ENCODE results near the gene PAQR4.

Gene PAQR4

GRCh38 chr16:3017794-3018506, 48.8 kb downstream of the PAQR4 start, which contains the start of gene CLDN6:
CLDN6 (minus strand) TSS chr16:3018183; CDS start chr16:3016021, 2,162 bp downstream.
- WGBS (ENCODE audit: extremely low coverage, insufficient coverage, low lambda C conversion rate) = no CpG with 5 or more reads among the region's 52 CpGs
- Histone ChIP-seq H4K5ac (ENCODE audit: low read length) (no peak within 1 kb of the TSS), H3K27ac (ENCODE audit: low read depth, low read length) (peak within 1 kb of the TSS; percentile 81), H3K79me2 (ENCODE audit: control insufficient read depth, insufficient read depth, low read length) (peaks cover 21% of the 10 kb centered on the region), H2AK5ac (ENCODE audit: low read length) (peak within 1 kb of the TSS; percentile 69), H3K4me2 (ENCODE audit: low read length) (peak within 1 kb of the TSS; percentile 94), H3K27me3 (ENCODE audit: insufficient read depth, low read length, poor library complexity) (no peaks in the 10 kb centered on the region), H3K36me3 (ENCODE audit: control insufficient read depth, insufficient read depth, low read length) (peaks cover 2% of the 10 kb centered on the region), H3K23ac (ENCODE audit: low read length) (peak within 1 kb of the TSS; percentile 29), H4K8ac (ENCODE audit: low read depth, low read length) (no peak within 1 kb of the TSS), H3K4ac (ENCODE audit: low read depth, low read length) (peak within 1 kb of the TSS; percentile 93), H2BK5ac (ENCODE audit: low read length) (peak within 1 kb of the TSS; percentile 84), H3K18ac (ENCODE audit: low read length) (peak within 1 kb of the TSS; percentile 92), H3K4me1 (ENCODE audit: control insufficient read depth, low read depth, low read length) (peaks cover 9% of the 10 kb centered on the region), H3K56ac (ENCODE audit: low read length) (peak within 1 kb of the TSS; percentile 97), H3K79me1 (ENCODE audit: low read length) (peaks cover 6% of the 10 kb centered on the region), H2BK15ac (replicated peaks; ENCODE audit: low read depth) (no peak within 1 kb of the TSS), H2BK120ac (ENCODE audit: low read depth, low read length) (no peak within 1 kb of the TSS), H3K4me3 (ENCODE audit: low read length) (peak within 1 kb of the TSS; percentile 89), H3K9ac (ENCODE audit: low read length) (peak within 1 kb of the TSS; percentile 98)
- peak; percentile 98 for DNase-seq

GRCh38 chr16:3019594-3020246, 50.6 kb downstream of the PAQR4 start:
- Histone ChIP-seq H3K4me1 (ENCODE audit: control insufficient read depth, low read depth, low read length) (peaks cover 12% of the 10 kb centered on the region), H2AK5ac (ENCODE audit: low read length) (no peak overlapping the region), H3K27me3 (ENCODE audit: insufficient read depth, low read length, poor library complexity) (no peaks in the 10 kb centered on the region), H3K56ac (ENCODE audit: low read length) (peak overlapping the region; percentile 85), H3K9ac (ENCODE audit: low read length) (peak overlapping the region; percentile 69), H2BK5ac (ENCODE audit: low read length) (peak overlapping the region; percentile 23), H3K18ac (ENCODE audit: low read length) (no peak overlapping the region), H4K8ac (ENCODE audit: low read depth, low read length) (no peak overlapping the region), H3K27ac (ENCODE audit: low read depth, low read length) (no peak overlapping the region), H3K79me2 (ENCODE audit: control insufficient read depth, insufficient read depth, low read length) (peaks cover 21% of the 10 kb centered on the region), H2BK120ac (ENCODE audit: low read depth, low read length) (no peak overlapping the region), H2BK15ac (replicated peaks; ENCODE audit: low read depth) (no peak overlapping the region), H3K36me3 (ENCODE audit: control insufficient read depth, insufficient read depth, low read length) (peaks cover 2% of the 10 kb centered on the region), H3K4me3 (ENCODE audit: low read length) (no peak overlapping the region), H3K4ac (ENCODE audit: low read depth, low read length) (no peak overlapping the region), H3K79me1 (ENCODE audit: low read length) (peaks cover 8% of the 10 kb centered on the region), H4K5ac (ENCODE audit: low read length) (no peak overlapping the region), H3K23ac (ENCODE audit: low read length) (no peak overlapping the region), H3K4me2 (ENCODE audit: low read length) (peak overlapping the region; percentile 83)
- WGBS (ENCODE audit: extremely low coverage, insufficient coverage, low lambda C conversion rate) = no CpG with 5 or more reads among the region's 40 CpGs
- no peak for DNase-seq

- no peaks in the 10 kb centered on the region for H3K27me3 ChIP-seq (ENCODE audit: insufficient read depth, low read length, poor library complexity)
- H3K4me2 ChIP-seq (ENCODE audit: low read length) = peak within 1 kb of the TSS; percentile 83
- peak within 1 kb of the TSS; percentile 31 for H4K8ac ChIP-seq (ENCODE audit: low read depth, low read length)
- no peak within 1 kb of the TSS for H3K23ac ChIP-seq (ENCODE audit: low read length)
- peaks cover 12% of the 10 kb centered on the region for H3K4me1 ChIP-seq (ENCODE audit: control insufficient read depth, low read depth, low read length)
- peak within 1 kb of the TSS; percentile 97 for H3K56ac ChIP-seq (ENCODE audit: low read length)
- H2BK5ac ChIP-seq (ENCODE audit: low read length) = peak within 1 kb of the TSS; percentile 88
- peaks cover 8% of the 10 kb centered on the region for H3K79me1 ChIP-seq (ENCODE audit: low read length)
- no peak within 1 kb of the TSS for H2AK5ac ChIP-seq (ENCODE audit: low read length)
- peak within 1 kb of the TSS; percentile 21 for H2BK120ac ChIP-seq (ENCODE audit: low read depth, low read length)
- H3K79me2 ChIP-seq (ENCODE audit: control insufficient read depth, insufficient read depth, low read length) = peaks cover 21% of the 10 kb centered on the region
- no peak within 1 kb of the TSS for H2BK15ac ChIP-seq (replicated peaks; ENCODE audit: low read depth)
- H3K18ac ChIP-seq (ENCODE audit: low read length) = peak within 1 kb of the TSS; percentile 88
- H3K9ac ChIP-seq (ENCODE audit: low read length) = peak within 1 kb of the TSS; percentile 87
- H3K36me3 ChIP-seq (ENCODE audit: control insufficient read depth, insufficient read depth, low read length) = no peaks in the 10 kb centered on the region
- no CpG with 5 or more reads among the region's 49 CpGs for WGBS (ENCODE audit: extremely low coverage, insufficient coverage, low lambda C conversion rate)
- peak within 1 kb of the TSS; percentile 48 for H3K4ac ChIP-seq (ENCODE audit: low read depth, low read length)
- peak within 1 kb of the TSS; percentile 88 for H3K4me3 ChIP-seq (ENCODE audit: low read length)
- H3K27ac ChIP-seq (ENCODE audit: low read depth, low read length) = peak within 1 kb of the TSS; percentile 98
- H4K5ac ChIP-seq (ENCODE audit: low read length) = no peak within 1 kb of the TSS
- DNase-seq = peak; percentile 91
Observed at GRCh38 chr16:3020247-3020603, 51.1 kb downstream of the PAQR4 start, which contains the start of gene TNFRSF12A. TNFRSF12A (plus strand) TSS chr16:3020368; CDS start chr16:3020398, 30 bp downstream.

- Histone ChIP-seq H2BK15ac (replicated peaks; ENCODE audit: low read depth) (no peak overlapping the region), H3K4ac (ENCODE audit: low read depth, low read length) (peak overlapping the region; percentile 48), H3K4me1 (ENCODE audit: control insufficient read depth, low read depth, low read length) (peaks cover 12% of the 10 kb centered on the region), H3K27me3 (ENCODE audit: insufficient read depth, low read length, poor library complexity) (no peaks in the 10 kb centered on the region), H4K8ac (ENCODE audit: low read depth, low read length) (peak overlapping the region; percentile 31), H2BK5ac (ENCODE audit: low read length) (peak overlapping the region; percentile 88), H3K79me1 (ENCODE audit: low read length) (peaks cover 8% of the 10 kb centered on the region), H3K4me3 (ENCODE audit: low read length) (peak overlapping the region; percentile 88), H4K5ac (ENCODE audit: low read length) (no peak overlapping the region), H2AK5ac (ENCODE audit: low read length) (no peak overlapping the region), H3K56ac (ENCODE audit: low read length) (peak overlapping the region; percentile 97), H3K9ac (ENCODE audit: low read length) (peak overlapping the region; percentile 87), H3K18ac (ENCODE audit: low read length) (peak overlapping the region; percentile 88), H2BK120ac (ENCODE audit: low read depth, low read length) (peak overlapping the region; percentile 21), H3K36me3 (ENCODE audit: control insufficient read depth, insufficient read depth, low read length) (no peaks in the 10 kb centered on the region), H3K79me2 (ENCODE audit: control insufficient read depth, insufficient read depth, low read length) (peaks cover 19% of the 10 kb centered on the region), H3K27ac (ENCODE audit: low read depth, low read length) (peak overlapping the region; percentile 98), H3K4me2 (ENCODE audit: low read length) (peak overlapping the region; percentile 81), H3K23ac (ENCODE audit: low read length) (no peak overlapping the region)
- peak; percentile 96 for DNase-seq
- no CpG with 5 or more reads among the region's 57 CpGs for WGBS (ENCODE audit: extremely low coverage, insufficient coverage, low lambda C conversion rate)
Observed at GRCh38 chr16:3020604-3021448, 51.7 kb downstream of the PAQR4 start.

- Histone ChIP-seq H4K8ac (ENCODE audit: low read depth, low read length) (no peak overlapping the region), H3K27me3 (ENCODE audit: insufficient read depth, low read length, poor library complexity) (no peaks in the 10 kb centered on the region), H3K4me3 (ENCODE audit: low read length) (peak overlapping the region; percentile 69), H3K9ac (ENCODE audit: low read length) (peak overlapping the region; percentile 87), H4K5ac (ENCODE audit: low read length) (no peak overlapping the region), H3K4me1 (ENCODE audit: control insufficient read depth, low read depth, low read length) (peaks cover 12% of the 10 kb centered on the region), H3K79me1 (ENCODE audit: low read length) (peaks cover 5% of the 10 kb centered on the region), H2BK5ac (ENCODE audit: low read length) (peak overlapping the region; percentile 38), H3K27ac (ENCODE audit: low read depth, low read length) (peak overlapping the region; percentile 98), H3K4me2 (ENCODE audit: low read length) (peak overlapping the region; percentile 72), H3K4ac (ENCODE audit: low read depth, low read length) (peak overlapping the region; percentile 58), H2AK5ac (ENCODE audit: low read length) (peak overlapping the region; percentile 50), H2BK120ac (ENCODE audit: low read depth, low read length) (no peak overlapping the region), H3K36me3 (ENCODE audit: control insufficient read depth, insufficient read depth, low read length) (peaks cover 5% of the 10 kb centered on the region), H3K79me2 (ENCODE audit: control insufficient read depth, insufficient read depth, low read length) (peaks cover 13% of the 10 kb centered on the region), H3K18ac (ENCODE audit: low read length) (peak overlapping the region; percentile 31), H3K56ac (ENCODE audit: low read length) (peak overlapping the region; percentile 97), H2BK15ac (replicated peaks; ENCODE audit: low read depth) (no peak overlapping the region), H3K23ac (ENCODE audit: low read length) (no peak overlapping the region)
- WGBS (ENCODE audit: extremely low coverage, insufficient coverage, low lambda C conversion rate) = no CpG with 5 or more reads among the region's 25 CpGs
- peak; percentile 98 for DNase-seq
Observed at GRCh38 chr16:3021449-3022207, 52.5 kb downstream of the PAQR4 start.

Measured in mesendoderm (in vitro differentiated cells).